Right lung (tissue), 5 donors: ENCODE measurements around the gene DLD. TPM values are rescaled to one million over a fixed set of nuclear protein-coding genes. Genes with fewer than 3 reads are reported as not detected.

Experiments used
- DNase-seq, 2 donors: peaks; one replicate each; pipeline ENCODE4 v3.0.0-alpha.2; 2013
- polyA plus RNA-seq, 5 donors: library from polyadenylated mRNA; unstranded; fragments of 120-200 nt; gene quantifications; one replicate each; pipeline versions ENCODE4 v1.2.1 to v1.2.3, GENCODE V29; 2013; ENCODE audit warnings: inconsistent platforms in 1 of 5, low replicate concordance in 1 of 5; ENCODE audit not compliant: insufficient read length in 5 of 5, insufficient read depth in 1 of 5

Gene DLD
- polyA plus RNA-seq, 5 donors: 65.4 to 92.7 (median 80.6) TPM

- no peak for DNase-seq
These were observed 73.5 kb downstream of the DLD start for GRCh38 chr7:107964510-107964909.

GRCh38 chr7:107966711-107967110 is 75.7 kb downstream of the DLD start:
- no peak for DNase-seq

GRCh38 chr7:107967420-107967819 is 76.4 kb downstream of the DLD start:
- DNase-seq: no peak

GRCh38 chr7:107968449-107968848 is 77.5 kb downstream of the DLD start:
- DNase-seq: no peak

- DNase-seq: no peak
These were observed 78.9 kb downstream of the DLD start for GRCh38 chr7:107969856-107970255.

Other genes starting within 250 kb of the DLD start
- gene SLC26A4, start 230.4 kb upstream of the DLD start, polyA plus RNA-seq: 1 to 10 TPM; 1.0 to 2.2 (median 1.3) TPM
- 10 to 100 TPM; 20.5 to 30.0 (median 28.1) TPM for gene CBLL1, start 147.0 kb upstream of the DLD start, polyA plus RNA-seq
- under 1 TPM in 1 of 5 donors, not detected in 4; 0.27 TPM for gene SLC26A3, start 88.0 kb upstream of the DLD start, polyA plus RNA-seq
- gene LAMB1, start 112.0 kb downstream of the DLD start, polyA plus RNA-seq: 100 to 1,000 TPM; 434 to 575 (median 522) TPM
- under 1 TPM; 0.09 to 0.43 (median 0.28) TPM for gene LAMB4, start 239.2 kb downstream of the DLD start, polyA plus RNA-seq